Measurements from ENCODE around the gene HCN3.

- TF ChIP-seq EZH2 (IDR thresholded peaks at IDR 0.05; ENCODE audit: borderline replicate concordance, low read depth, low read length, poor library complexity, severe bottlenecking) (no peak), CTCF (conservative IDR thresholded peaks at IDR 0.05; ENCODE audit: low read depth, low read length) (no peak)
Observed at GRCh38 chr1:155320252-155320651, 43.0 kb downstream of the HCN3 start.
